Esophagus muscularis mucosa (tissue), 4 donors: Measurements from ENCODE around the gene ARMC10.

Source experiments
- EP300 ChIP-seq: sonication (generic); formaldehyde crosslinking; IDR thresholded peaks from one replicate; pipeline ENCODE4 v1.6.1; 2017; ENCODE audit warnings: antibody characterized with exemption
- POLR2A ChIP-seq: fragments of 450-650 bp; IDR thresholded peaks from one replicate; pipeline ENCODE4 v1.6.1; 2017; ENCODE audit warnings: antibody characterized with exemption, moderate library complexity, mild to moderate bottlenecking, low read depth
- TF ChIP-seq, protein P1 (sequence below), 3 experiments: fragments of 200-600 bp in 2 of 3; fragments of 450-650 bp in 1 of 3; sonication (generic) in 2 of 3; IDR thresholded peaks; one replicate each; pipeline ENCODE4 v1.5.1; 2017 to 2019; ENCODE audit warnings: antibody characterized with exemption in 3 of 3, mild to moderate bottlenecking in 2 of 3, moderate library complexity in 1 of 3

DNA sequence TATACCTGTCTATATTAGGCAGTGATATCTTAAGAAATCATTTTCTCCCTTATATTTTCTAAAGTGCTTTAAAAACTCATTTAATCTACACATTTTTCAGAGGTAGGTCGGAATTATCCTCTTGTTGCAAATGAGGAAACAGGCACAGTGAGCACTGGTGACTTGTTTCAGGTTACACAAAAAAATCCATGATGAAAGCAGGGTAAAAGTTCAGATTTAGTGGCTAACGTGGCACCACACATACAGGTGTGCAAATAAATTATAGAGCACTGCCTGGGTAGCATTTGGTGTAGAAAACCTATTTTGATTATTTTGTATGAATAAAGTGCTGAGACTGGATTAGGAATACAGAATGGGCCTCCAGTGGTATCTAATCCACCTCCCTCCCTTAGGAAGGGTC, 26.6 kb downstream of the ARMC10 start:
- no peak for TF ChIP-seq EP300
- TF ChIP-seq, protein P1, sequence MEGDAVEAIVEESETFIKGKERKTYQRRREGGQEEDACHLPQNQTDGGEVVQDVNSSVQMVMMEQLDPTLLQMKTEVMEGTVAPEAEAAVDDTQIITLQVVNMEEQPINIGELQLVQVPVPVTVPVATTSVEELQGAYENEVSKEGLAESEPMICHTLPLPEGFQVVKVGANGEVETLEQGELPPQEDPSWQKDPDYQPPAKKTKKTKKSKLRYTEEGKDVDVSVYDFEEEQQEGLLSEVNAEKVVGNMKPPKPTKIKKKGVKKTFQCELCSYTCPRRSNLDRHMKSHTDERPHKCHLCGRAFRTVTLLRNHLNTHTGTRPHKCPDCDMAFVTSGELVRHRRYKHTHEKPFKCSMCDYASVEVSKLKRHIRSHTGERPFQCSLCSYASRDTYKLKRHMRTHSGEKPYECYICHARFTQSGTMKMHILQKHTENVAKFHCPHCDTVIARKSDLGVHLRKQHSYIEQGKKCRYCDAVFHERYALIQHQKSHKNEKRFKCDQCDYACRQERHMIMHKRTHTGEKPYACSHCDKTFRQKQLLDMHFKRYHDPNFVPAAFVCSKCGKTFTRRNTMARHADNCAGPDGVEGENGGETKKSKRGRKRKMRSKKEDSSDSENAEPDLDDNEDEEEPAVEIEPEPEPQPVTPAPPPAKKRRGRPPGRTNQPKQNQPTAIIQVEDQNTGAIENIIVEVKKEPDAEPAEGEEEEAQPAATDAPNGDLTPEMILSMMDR (IDR thresholded peaks at IDR 0.05), result no peak
- TF ChIP-seq POLR2A, result no peak
